DMS114 treated with DMSO at 0.1 percent for 48 hours (cell line): ENCODE measurements around the gene SEL1L.
"Not testable (repeated sequence)": the region's sequence is repeated elsewhere in the genome, so short reads cannot be mapped to it uniquely, and the experiment has no call there.

Experiments
- DNase-seq: peaks from one replicate; lab custom pipeline; 2025; ENCODE audit not compliant: unreplicated experiment; lab: John Stamatoyannopoulos, UW

SEL1L gene

DNA sequence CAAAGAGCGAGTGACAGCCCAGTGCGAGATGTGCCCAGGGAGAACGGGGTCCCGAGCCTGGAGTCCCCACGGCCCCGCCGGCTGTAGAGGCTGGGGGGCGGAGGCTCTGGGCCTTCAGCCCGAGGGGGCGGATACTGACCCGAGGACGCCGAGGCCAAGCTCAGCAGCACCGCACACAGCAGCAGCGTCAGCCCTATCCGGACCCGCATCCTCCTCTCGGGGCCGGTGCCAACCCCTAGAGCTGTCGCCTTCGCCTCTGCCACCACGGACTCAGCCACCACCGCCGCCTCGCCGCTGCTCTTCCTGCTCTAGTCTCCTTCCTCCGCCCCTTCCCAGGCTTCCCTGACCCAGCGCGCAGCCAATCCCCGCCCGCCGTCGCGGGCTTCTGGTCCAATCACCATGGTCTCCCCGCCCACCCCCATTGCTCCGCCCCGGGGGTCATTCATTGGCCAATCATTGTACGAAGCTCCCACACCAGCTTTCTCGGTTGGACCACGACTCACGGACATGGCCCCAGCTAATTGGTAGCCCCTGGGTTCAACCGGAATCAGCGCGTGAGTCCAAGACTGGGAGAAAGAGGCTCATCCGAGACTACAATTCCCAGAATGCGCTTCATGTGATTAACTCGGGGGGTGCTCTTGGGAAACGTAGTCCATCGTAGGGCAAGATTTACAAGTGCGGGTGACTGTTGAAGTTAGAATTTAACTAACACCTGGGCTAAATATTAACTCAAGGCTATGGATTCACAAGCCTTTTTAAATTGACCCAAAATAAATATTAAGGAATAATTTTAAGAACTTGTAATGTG lies at the start of gene SEL1L:
Gene SEL1L (minus strand): TSS at position 318 of the 808 bp plus-strand sequence. CDS start 109 bp downstream, at position 209.
- peak; percentile 96 for DNase-seq

DNA sequence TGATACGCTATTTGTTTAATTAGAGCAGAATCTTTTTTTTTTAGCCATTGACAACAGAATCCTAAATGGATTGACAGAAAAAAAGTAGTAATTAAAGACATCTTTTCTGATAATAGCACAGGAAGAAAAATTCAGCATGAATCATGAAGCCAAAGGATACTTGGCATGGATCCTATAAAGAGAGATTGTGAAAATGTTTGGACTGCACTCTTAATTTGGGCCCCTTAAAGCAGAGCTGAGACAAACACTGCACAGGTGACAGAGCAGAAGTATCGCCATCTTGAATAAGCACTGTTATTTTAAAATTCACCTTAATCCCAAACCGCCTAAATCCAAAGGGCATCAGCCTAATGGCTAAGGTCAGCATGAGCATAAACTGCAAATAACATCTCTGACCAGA lies 48.8 kb upstream of the SEL1L start:
- no peak for DNase-seq

DNA sequence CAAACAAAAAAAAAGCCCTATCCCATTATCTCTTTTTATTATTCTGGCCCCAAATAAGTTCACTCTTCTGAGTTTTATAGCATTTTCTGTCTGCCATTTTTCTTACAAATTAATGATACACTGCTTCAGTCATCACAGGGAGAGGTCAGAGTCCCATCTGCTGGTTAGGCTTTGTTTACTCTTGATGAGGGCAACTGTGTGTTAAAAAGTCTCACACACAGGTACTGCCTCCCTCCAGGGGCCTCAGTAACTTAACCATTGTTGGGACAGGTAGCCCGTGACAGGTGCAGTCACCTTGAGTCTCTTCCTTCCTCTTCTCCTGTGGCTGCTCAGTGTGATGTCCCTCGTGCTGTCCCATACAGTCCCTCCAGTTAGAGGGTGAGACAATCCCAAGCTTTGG lies 45.5 kb upstream of the SEL1L start:
- DNase-seq = no peak

DNA sequence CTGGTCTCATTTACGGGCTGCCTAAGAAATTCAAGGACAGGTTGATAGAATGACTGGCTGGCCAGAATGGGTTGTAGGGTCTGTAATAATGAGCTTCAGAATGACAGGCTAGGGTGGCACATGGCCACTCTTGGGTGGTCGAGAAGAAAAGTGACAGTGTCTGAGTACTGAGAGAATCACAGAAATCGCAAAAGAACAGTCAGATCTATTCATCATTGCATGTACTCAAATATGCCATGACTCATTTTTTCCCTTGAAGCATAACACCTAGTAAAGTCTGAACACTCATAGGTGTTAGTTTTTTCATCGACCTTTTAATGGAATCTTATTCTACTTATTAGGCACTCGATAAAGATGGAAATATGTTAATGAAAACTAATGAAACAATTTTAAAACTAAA lies 37.8 kb upstream of the SEL1L start:
- DNase-seq = no peak

DNA sequence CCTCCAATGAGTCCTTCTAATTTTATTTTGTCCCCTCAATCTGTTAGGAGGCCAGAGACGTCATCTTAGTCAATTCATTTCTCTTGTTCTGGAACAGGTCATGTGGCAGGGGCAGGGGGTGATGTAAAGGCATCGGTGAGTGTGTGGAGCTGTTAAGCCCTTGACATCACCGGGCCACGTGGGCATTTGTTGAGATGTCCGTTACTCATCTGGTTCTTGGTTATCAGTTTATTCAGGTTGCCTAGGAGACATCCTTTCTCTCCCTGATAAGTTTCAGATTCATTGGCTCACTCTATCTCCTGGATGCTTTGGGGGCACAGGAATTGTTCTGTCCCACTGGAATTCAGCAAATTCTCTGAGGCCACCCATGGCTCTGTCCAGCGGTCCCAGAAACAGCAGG lies 33.6 kb upstream of the SEL1L start:
- DNase-seq = no peak

DNA sequence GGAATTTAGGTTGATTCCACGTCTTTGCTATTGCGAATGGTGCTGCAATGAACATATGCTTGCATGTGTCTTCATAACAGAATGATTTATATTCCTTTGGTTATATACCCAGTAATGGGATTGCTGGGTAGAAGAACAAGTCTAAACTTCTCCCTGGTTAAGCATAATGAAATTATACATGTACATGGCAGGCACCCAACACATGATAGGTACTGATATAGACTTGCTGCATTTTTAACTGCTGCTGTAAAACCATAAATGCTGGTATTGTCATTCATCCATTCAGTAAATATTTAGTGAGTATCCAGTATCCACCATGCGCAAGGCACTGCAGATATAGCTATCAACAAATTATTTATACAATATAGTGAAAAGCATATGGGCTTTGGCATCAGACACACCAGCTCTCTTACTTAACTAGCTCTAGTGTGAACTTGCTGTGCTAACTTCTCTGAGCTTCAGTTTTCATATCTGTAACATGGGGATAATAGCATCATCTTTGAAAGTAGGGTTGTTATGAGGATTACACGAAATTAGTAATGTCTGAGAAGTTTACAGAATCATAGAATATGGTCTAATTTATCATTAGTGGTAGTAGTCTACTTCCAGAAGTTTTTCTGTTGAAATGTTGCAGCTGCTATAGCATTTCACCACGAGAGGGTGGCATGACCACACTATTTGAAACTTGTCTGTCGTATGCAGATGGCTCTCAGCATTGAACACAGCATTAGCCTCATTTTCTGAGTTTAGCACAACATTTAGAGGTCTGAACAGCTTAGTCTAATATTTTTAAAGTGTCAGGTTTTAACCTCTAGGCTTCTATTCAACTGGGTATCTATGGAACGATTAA lies 32.0 kb upstream of the SEL1L start:
- DNase-seq = peak; percentile 29

DNA sequence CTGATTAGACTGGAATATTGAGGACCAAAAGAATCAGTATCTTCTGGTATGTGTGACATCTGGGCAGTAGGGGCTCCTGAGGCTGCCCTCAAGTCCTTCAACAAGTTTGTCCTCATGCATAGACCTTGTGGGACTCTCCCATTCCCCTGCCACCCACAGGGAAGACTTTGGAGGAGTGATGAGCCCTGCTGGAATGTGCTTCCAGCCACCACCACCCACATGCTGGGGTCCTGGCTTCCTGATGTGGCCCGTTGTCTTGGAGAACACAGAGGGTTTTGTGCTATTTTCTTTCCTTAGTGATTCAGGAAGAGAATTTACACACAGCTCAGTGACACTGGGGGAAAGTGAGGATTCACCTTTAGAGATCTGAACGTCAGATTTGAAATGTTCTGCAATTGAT lies 29.2 kb upstream of the SEL1L start:
- DNase-seq = no peak

DNA sequence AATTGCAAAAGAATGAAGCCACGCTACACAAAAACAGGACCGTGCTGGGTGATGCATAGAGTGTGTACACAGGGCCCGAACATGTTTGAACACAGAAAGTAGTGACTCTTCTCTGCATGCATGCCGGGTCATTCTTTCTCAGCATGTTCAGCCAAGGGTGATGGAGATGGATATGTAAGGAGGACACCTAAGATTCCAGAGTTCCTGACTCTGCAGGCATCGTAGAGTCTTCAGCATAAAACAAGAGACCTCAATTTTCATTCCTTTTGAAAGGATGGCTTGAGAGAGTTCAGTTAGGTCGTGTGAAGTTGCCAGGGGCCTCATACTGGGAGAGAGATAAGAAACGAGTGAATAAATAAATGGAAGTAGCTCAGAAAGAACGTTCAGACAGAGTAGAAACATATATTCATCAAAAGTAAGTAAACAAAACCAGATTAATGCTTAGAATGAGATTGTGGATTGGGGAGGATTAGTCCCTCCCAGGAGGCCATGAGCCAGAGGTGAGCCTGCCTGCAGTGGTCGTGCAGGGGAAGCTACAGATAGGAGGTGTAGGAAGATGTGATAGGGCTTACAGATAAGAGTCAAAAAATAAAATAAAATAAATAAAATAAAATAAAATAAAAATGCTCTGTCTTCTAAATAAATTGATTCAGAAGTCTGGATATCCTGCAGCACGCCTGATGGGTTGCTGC lies 27.6 kb upstream of the SEL1L start:
- no peak for DNase-seq

DNA sequence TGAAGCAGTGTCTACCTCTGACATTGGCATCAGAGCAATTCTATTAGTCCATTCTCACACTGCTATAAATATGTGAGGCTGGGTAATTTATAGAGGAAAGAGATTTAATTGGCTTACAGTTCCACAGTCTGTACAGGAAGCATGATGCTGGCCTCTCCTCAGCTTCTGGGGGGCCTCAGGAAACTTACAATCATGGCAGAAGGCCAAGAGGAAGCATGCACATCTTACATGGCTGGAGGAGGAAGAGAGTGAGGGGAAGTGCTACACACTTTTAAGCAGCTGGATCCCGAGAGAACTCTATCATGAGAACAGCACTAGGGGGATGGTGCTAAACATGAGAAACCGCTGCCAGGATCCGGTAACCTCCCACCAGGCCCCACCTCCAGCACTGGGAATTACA lies 25.7 kb upstream of the SEL1L start:
- DNase-seq = no peak

DNA sequence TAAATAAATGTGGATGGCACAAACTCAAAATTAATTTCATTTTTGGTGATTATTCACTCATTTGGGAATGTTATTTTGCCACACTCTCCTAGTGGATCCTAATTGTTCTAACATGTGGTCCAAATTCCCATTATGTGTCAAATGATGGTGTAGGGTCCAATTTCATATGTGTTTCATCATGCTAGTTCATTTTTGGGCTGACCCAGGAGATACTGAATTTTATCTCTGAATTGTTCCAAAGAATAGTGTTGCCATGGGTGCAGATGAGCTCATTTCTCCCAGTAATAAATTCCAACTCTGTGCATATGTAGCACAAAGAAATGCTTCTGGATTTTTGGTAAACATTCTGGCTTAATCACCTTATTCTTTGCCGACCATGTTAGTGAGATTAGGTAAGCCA lies 23.5 kb upstream of the SEL1L start:
- DNase-seq = no peak

DNA sequence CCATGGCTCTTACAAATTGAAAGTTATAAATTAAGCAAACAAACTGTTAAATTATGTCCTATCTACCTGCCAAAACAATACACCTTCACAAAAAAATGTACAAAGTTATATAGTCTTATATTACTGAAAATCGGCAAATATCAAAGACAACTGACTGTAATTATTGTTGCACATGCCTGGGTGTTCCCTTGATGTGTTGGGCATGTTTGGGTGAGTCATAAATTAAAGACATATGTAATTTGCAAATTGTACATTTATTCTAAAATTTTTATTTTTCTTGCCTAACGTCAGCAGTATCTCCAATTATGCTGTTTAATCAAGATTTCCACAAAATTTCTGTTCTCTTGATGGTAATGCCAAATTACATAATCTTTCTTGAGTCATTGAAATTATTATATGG lies 22.0 kb upstream of the SEL1L start:
- DNase-seq = no peak

DNA sequence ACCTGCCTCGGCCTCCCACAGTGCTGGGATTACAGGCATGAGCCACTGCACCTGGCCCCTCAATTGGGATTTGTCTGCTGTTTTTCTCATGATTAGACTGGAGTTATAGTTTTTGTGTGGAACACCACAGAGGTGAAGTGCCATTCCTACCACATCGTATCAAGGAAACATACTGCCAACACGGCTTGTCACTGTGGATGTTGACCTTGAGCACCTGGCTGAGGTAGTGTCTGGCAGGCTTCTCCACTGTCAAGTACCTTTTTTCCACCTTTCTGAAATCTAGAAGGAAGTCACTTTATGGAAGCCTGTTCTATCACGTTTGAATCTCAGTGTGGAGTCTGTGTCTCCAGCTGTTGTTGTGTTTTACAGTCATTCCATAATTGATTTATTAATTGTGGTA lies 21.4 kb upstream of the SEL1L start:
- no peak for DNase-seq

DNA sequence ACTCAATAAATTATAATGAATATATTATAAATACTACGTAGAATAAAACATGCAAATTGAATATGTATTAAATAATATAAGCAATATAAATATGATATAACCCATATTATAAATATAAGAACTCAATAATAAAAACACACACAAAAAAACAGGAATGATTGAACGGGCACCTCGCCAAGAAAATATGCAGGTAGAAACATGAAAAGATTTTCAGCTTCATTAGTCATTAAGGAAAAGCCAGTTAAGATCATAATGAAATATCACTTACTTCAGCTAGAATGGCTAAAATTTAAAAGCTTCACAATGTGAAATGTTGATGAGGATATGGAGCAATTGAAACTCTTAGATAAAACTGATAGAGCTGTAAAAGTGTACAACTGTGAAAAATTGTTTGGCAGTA lies 17.8 kb upstream of the SEL1L start:
- no peak for DNase-seq

DNA sequence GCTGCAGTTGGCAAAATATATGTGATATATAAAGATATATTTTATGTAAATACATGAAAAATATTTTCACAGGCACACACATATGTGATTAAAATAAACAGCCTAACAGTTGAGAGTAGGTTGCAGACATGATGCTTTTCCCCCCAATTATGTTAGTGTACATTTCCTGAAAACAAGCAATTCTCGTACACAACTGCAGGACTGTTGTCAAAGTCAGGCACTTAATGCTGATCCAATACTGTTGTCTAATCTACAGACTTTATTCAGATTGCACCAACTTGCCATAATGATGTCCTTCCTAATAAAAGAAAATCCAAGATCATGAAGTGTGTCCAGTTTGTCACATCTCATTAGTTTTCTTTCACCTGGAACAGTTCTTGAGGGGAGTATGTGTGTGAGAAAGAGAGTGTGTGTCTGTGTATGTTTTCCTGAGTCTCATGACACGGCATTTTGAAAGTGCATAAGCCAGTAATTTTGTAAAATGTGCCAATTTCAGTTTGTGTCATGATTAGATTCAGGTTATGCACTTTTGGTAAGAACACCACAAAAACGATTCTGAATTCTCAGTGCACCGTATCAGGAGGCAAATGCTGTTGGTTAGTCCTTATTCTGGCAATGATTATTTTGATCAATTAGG lies 16.5 kb upstream of the SEL1L start:
- no peak for DNase-seq

DNA sequence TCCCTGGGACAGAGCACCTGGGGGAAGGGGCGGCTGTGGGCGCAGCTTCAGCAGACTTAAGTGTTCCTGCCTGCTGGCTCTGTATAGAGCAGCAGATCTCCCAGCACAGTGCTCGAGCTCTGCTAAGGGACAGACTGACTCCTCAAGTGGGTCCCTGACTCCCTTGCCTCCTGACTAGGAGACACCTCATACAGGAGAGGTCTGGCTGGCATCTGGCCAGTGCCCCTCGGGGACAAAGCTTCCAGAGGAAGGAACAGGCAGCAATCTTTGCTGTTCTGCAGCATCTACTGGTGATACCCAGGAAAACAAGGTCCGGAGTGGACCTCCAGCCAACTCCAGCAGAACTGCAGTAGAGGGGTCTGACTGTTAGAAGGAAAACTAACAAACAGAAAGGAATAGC lies 7.6 kb upstream of the SEL1L start:
- not testable (repeated sequence) for DNase-seq

DNA sequence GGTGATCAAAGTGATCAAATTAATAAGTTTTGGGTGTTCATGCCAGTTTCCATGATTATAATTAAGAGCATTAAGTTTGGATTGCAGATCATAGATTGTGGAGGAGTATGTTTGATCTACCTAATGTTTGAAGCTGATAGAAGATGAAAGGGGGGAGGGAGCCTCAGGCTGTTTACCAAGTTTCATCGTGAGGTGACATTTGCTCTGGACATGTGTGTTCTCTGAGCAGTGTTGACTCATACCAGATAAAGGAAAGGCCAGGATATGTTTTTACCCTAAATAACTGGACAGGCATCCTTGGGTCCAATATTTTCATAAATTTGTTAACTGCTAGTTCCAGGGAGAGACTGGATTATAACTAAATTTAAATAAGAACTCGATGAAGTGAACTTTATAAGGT lies 3.5 kb upstream of the SEL1L start:
- no peak for DNase-seq

DNA sequence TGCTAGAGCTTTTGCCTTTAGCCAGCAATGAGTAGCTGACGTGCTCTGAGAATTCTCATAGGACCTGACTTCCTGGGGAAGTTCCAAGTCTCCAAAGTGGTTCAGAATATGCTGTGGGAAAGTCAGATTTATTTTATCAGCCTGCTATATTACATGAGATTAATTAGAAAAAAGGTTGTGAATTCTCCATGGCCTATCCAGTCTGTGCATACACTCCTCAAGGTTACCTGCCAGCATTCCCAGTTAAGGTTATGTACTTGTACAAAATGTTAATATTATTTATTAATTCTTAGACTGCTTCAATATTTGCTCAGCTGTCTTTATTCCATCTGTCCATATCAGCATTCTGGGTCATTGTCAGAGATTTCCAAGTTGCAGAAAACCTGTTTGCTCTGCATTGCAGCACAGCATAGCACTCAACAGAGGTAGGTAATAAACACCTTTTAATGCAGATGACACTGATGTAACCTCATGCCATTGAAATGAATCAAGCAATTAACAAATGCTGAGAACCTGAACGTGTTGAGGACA lies 2.7 kb upstream of the SEL1L start:
- DNase-seq = no peak

DNA sequence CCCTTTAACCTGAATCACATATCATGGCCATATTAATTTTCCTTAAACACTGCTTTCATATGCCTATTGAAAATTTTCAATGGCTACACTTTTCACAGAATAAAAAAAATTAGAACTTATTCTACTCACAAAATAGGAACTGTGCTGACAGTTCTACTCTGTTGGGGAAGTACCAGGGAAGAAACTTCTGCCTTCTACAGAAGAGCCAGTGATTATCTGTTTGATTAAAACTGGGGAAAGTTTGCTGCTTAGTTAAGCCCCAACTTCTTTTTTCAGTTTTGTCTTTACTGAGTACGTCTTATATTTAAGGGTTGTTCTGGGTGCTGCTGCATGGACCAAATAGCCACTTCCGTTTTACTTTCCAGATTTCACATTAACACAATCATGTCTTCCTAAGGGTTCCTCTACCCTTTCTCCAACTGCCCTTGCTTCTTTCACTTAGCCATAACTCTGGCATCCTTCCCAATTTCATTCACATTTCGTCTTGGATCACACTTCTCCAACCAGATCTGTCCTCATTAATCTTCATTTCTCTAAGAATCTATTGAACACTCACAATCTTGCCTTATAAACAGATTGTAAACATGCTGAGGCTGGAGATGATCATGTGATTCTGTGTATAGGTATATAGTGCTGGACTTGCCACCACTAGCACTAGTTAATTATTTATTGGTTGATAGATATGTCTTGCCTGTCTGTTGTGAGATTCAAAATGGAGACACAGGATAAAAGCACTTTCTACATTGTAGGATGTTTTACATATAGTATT lies 1.9 kb upstream of the SEL1L start:
- no peak for DNase-seq

DNA sequence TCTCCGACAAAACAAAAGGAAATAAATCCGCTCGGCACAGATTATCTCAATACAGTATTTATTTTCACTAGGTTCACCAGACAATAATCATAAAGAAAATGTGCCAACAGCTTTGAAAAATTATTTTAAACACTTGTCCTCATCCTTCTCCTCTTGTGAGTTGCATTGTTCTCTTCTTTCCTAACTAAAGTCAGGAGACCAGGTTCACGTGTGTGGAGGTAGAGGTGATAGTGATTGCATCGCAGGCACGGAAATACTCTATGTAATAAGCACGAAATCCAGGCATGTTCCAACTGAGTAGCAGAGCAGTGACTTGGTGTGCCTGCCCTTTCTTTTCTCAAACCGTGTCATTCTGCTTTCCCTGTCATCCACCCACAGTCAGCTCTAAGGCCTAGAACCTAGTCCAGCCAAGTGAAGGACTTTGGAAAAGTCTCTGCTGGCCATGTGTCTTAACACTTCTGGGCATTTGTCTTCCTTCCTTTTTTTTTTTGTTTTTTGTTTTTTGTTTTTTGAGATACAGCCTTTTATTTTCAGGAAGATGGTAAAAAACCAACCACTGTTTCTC lies 939 bp upstream of the SEL1L start:
- no peak for DNase-seq

DNA sequence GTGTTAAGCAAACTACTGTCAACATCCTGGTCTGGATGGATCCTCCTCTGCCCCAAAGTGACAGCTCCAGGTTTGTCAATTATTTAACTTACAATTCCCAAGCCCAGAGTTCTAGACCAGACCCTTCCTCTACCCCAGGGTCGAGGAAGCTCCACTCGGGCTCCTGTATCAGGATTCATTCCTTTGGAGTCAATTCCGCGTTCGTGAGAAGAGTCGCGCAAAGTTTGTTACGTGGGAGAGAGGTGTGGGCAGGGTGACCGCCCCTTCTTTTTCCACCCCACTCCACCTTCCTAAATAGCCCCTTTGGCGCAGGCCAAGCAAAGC lies 479 bp downstream of the SEL1L start:
- no peak for DNase-seq
